ENCODE results near the gene EME1.
"Not testable (repeated sequence)": the region's sequence is repeated elsewhere in the genome, so short reads cannot be mapped to it uniquely, and the experiment has no call there.

EME1 gene

GRCh38 chr17:50396261-50397110 is 23.5 kb downstream of the EME1 start:
- peak; percentile 74 for DNase-seq

GRCh38 chr17:50397111-50397918 is 24.3 kb downstream of the EME1 start, which contains the start of gene LRRC59:
Gene LRRC59 (minus strand): TSS chr17:50397523. CDS start chr17:50397317, 206 bp downstream.
- DNase-seq: peak; percentile 91

- peak; percentile 29 for DNase-seq
Observed at GRCh38 chr17:50397919-50398285, 24.9 kb downstream of the EME1 start.

- not testable (repeated sequence) for DNase-seq
Observed at GRCh38 chr17:50398672-50399071, 25.6 kb downstream of the EME1 start.

- not testable (repeated sequence) for DNase-seq
Observed at GRCh38 chr17:50399591-50399990, 26.6 kb downstream of the EME1 start.

GRCh38 chr17:50405351-50405750 is 32.3 kb downstream of the EME1 start:
- DNase-seq: not testable (repeated sequence)

GRCh38 chr17:50406578-50406977 is 33.5 kb downstream of the EME1 start:
- DNase-seq: no peak

- DNase-seq: no peak
Observed at GRCh38 chr17:50407921-50408320, 34.9 kb downstream of the EME1 start.

GRCh38 chr17:50412188-50412732 is 39.2 kb downstream of the EME1 start:
- no peak for DNase-seq

GRCh38 chr17:50414808-50415207 is 41.8 kb downstream of the EME1 start:
- no peak for DNase-seq

- not testable (repeated sequence) for DNase-seq
Observed at GRCh38 chr17:50419577-50419976, 46.5 kb downstream of the EME1 start.

GRCh38 chr17:50420419-50421112 is 47.5 kb downstream of the EME1 start:
- DNase-seq: no peak

GRCh38 chr17:50421308-50422051 is 48.5 kb downstream of the EME1 start:
- no peak for DNase-seq

GRCh38 chr17:50422738-50423137 is 49.7 kb downstream of the EME1 start:
- DNase-seq: no peak

GRCh38 chr17:50423553-50424159 is 50.6 kb downstream of the EME1 start:
- DNase-seq: peak; percentile 57

GRCh38 chr17:50424246-50424995 is 51.4 kb downstream of the EME1 start:
- no peak for DNase-seq

- DNase-seq: no peak
Observed at GRCh38 chr17:50424996-50425681, 52.1 kb downstream of the EME1 start.

GRCh38 chr17:50425682-50426471 is 52.8 kb downstream of the EME1 start, which contains the start of gene ACSF2:
Gene ACSF2 (plus strand): TSS chr17:50426218. CDS start chr17:50426262, 44 bp downstream.
- peak; percentile 66 for DNase-seq

- no peak for DNase-seq
Observed at GRCh38 chr17:50426472-50426782, 53.4 kb downstream of the EME1 start.

All from NCI-H69 (cell line).